Effector memory CD4-positive, alpha-beta T cell (primary cell): ENCODE measurements around the gene PIH1D2.

Experiments
- DNase-seq, 3 donors: peaks; one replicate each; pipeline ENCODE4 v3.0.0-alpha.2; 2020
- H3K27ac ChIP-seq: 2 replicates; pipeline ENCODE4 v1.7.0; 2013; ENCODE audit warnings: mild to moderate bottlenecking, low read length, moderate library complexity; ENCODE audit not compliant: insufficient read depth, poor library complexity, severe bottlenecking
- H3K27me3 ChIP-seq: replicated peaks from 2 replicates; pipeline ENCODE4 v1.7.0; 2013; ENCODE audit warnings: mild to moderate bottlenecking, low read length; ENCODE audit not compliant: insufficient read depth, control insufficient read depth, poor library complexity, severe bottlenecking
- H3K36me3 ChIP-seq: 2 replicates; pipeline ENCODE4 v1.7.0; 2013; ENCODE audit warnings: mild to moderate bottlenecking, low read length, moderate library complexity; ENCODE audit not compliant: control insufficient read depth, insufficient read depth
- H3K4me1 ChIP-seq: 2 replicates; pipeline ENCODE4 v1.7.0; 2013; ENCODE audit warnings: low read length, mild to moderate bottlenecking; ENCODE audit not compliant: control insufficient read depth, insufficient read depth, poor library complexity, severe bottlenecking
- H3K4me3 ChIP-seq: 2 replicates; pipeline ENCODE4 v1.7.0; 2013; ENCODE audit warnings: low read length, low read depth, mild to moderate bottlenecking; ENCODE audit not compliant: insufficient read depth, poor library complexity, severe bottlenecking
- H3K9me3 ChIP-seq: 2 replicates; pipeline ENCODE4 v1.7.0; 2013; ENCODE audit warnings: mild to moderate bottlenecking, low read length, moderate library complexity; ENCODE audit not compliant: control insufficient read depth
- total RNA-seq, 3 donors: gene quantifications; one replicate each; lab custom pipeline; 2026; lab: John Stamatoyannopoulos, UW

Gene PIH1D2, protein sequence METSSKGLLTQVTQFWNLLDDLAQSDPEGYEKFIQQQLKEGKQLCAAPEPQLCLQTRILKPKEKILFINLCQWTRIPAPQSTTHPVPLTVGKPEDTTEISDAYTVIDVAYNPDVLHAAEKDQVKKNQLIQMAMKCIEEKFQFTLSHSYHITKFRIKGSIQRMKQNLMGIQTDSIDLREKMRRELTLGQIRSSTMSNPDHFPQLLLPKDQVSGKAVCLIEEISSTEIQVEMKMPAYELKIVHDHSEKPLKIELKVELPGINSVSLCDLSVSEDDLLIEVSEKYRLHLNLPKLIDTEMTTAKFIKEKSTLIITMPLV
- 0.19 to 0.35 (median 0.35) reads per million in 3 donors for total RNA-seq

DNA sequence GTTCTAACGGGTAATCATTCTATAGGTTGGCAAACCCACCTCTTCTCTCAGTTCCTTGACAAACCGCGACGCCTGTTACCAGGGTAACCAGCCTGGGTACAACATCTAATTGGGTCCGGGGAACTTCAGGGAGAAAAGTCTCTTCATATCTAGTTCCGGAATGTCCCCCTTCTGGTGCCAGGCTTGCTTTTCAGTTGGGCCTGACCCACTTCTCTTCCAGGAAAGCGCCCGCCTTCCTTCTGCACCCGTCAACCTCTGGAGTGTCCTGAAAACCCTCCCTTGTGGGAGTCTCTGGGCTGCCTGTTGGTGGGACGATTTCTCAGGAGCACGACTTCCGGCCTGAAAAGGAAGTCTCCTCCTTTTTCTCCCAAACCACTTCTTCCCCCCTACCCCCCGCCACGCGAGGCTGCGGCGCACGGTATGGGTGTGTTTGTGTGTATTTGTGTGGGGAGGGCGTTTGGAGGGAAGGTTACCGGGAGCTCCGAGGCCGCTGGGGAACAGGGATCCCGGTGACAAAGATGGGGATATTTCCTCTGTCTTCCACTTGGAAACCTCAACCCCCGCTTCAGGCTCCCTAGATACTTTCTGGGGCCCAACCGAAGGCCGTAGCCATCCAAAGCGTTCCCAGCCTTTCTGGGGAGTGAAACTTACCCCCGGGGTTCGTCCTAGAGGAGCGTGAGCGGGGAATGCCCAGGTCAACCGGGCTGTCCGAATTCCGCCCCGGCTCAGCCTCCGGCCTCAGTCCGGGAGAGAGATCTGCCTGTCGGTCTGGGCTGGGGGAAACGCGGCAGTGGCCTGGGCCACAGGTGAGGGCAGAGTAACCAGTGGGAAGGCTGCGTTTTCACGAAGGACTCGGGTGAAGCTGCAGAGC lies at the start of gene PIH1D2, which contains the start of gene NKAPD1:
TSS of gene PIH1D2 (minus strand) at position 77 of the 871 bp plus-strand sequence. CDS start 843 bp downstream, outside the sequence.
TSS of gene NKAPD1 (plus strand) at position 359 of the 871 bp plus-strand sequence. CDS start 1,276 bp downstream, outside the sequence.
- Histone ChIP-seq H3K27me3 (no peaks in the 10 kb centered on the region), H3K9me3 (no peaks in the 10 kb centered on the region), H3K4me1 (peaks cover 7% of the 10 kb centered on the region), H3K4me3 (peak within 1 kb of the TSS; percentile 90), H3K36me3 (peaks cover 22% of the 10 kb centered on the region), H3K27ac (peak within 1 kb of the TSS; percentile 87)
- DNase-seq, result peak; percentile 69 to 74 (median 69)

DNA sequence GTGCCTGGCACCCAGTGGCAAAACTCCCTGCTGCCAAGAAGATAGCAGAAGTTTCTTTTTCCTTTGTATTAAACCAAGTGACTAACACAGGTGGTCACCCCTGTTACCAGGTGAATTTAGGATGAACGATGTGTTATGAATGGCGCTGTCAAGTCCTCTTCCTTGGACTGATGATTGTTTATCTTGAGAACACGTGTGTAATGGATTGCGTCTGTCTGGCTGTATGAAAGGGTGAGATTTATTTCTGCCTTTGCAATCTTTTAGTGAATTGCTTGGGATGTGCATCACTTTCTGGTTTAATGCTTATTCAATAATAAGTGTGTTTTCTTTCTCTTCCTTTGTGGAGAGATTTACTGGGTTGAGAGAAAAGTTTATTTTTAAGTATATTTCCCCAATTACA lies 49.3 kb upstream of the PIH1D2 start:
- H3K4me3 ChIP-seq, result no peak overlapping the region
- no peaks in the 10 kb centered on the region for H3K27me3 ChIP-seq
- H3K27ac ChIP-seq, result no peak overlapping the region
- H3K36me3 ChIP-seq, result no peaks in the 10 kb centered on the region
- no peak for DNase-seq
- H3K4me1 ChIP-seq, result no peaks in the 10 kb centered on the region
- H3K9me3 ChIP-seq, result no peaks in the 10 kb centered on the region

DNA sequence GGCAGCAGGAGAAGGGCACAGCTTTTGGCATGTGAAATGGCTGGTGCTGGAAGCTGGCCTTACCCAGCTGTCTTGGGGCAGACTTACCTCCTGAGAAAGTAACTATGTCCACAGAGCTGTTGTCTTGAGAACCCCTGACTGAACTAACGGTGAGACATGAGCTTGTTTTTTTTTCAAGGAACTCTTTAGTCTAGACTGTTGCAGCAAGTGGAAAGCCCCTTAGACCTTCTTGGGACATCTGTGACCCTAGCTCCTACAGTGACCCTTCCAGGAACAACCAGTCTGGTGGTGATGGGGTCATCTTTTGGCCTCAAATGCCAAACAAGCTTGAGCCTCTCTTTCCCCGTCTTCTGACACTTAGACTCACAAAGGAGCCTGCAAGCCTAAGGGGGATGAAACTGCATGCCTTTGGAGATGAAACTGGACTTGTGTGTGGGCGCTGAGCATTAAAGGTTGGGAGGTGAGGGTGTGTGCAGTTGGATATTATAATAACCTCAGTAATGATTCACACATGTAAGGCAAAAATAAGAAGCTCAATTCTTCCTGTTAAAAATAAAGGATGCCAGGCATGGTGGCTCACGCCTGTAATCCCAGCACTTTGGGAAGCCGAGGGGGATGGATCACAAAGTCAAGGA lies 48.3 kb upstream of the PIH1D2 start:
- no peak overlapping the region for H3K27ac ChIP-seq
- H3K4me1 ChIP-seq, result no peaks in the 10 kb centered on the region
- no peak for DNase-seq
- no peak overlapping the region for H3K4me3 ChIP-seq
- no peaks in the 10 kb centered on the region for H3K27me3 ChIP-seq
- H3K9me3 ChIP-seq, result no peaks in the 10 kb centered on the region
- H3K36me3 ChIP-seq, result no peaks in the 10 kb centered on the region

DNA sequence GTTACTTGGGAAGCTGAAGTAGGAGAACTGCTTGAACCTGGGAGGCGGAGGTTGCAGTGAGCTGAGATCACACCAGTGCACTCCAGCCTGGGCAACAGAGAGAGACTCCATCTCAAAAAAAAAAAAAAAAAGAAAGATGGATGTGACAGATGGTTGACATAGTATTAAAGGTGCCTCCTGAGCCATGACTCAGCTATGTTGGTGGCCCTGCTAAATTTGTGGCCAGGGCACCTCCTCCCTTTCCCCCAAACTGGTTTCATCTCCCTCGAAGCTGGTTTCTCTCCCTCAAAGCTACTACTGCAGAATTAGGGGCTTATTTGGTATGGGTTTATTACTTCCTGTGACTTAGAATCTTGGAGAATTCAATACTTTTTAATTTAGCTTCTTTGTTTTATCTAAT lies 44.4 kb upstream of the PIH1D2 start:
- no peak overlapping the region for H3K27ac ChIP-seq
- no peaks in the 10 kb centered on the region for H3K27me3 ChIP-seq
- H3K4me1 ChIP-seq, result no peaks in the 10 kb centered on the region
- H3K4me3 ChIP-seq, result no peak overlapping the region
- H3K36me3 ChIP-seq, result no peaks in the 10 kb centered on the region
- no peak for DNase-seq
- H3K9me3 ChIP-seq, result no peaks in the 10 kb centered on the region

DNA sequence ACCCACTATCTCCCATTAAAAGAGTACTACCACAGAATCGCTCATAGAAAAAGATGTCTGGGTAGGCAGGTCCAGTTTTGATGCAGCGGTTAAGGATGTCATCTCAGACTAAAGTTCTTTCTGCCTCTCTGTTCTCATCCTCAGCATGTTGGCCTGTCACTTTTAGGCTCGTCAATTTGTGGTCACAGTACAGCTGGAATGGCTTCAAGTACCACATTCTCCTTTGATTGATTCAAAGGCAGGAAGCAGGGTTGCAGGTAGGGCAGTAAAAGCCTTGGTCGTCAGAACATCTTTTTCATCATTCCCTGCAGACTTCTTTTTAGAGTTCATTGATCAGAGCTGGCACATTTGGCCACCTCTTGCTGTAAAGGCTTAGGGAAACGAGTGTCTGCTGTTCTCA lies 41.6 kb upstream of the PIH1D2 start:
- Histone ChIP-seq H3K27me3 (no peaks in the 10 kb centered on the region), H3K9me3 (no peaks in the 10 kb centered on the region), H3K36me3 (no peaks in the 10 kb centered on the region), H3K4me3 (no peak overlapping the region), H3K4me1 (no peaks in the 10 kb centered on the region), H3K27ac (no peak overlapping the region)
- DNase-seq, result no peak

DNA sequence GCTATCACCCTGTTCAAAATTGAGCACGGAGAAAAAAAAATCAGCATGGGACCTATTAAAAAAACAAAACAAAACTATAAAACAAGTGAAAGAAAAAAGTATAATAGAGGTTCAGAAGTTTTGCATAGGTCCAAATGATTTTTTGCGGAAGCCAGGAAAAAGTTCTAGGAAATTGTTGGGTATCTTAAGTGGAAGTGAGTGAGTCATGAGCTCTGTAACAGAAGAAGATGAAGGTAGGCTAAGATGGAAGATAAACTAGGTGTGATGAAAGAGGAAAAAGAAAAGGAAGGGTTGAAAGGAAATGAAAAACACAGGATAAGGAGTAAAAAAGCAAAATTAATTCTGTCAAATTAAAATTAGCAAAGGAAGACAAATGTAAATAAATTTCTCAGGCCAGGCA lies 40.6 kb upstream of the PIH1D2 start:
- Histone ChIP-seq H3K4me3 (no peak overlapping the region), H3K4me1 (no peaks in the 10 kb centered on the region)
- DNase-seq, result no peak

DNA sequence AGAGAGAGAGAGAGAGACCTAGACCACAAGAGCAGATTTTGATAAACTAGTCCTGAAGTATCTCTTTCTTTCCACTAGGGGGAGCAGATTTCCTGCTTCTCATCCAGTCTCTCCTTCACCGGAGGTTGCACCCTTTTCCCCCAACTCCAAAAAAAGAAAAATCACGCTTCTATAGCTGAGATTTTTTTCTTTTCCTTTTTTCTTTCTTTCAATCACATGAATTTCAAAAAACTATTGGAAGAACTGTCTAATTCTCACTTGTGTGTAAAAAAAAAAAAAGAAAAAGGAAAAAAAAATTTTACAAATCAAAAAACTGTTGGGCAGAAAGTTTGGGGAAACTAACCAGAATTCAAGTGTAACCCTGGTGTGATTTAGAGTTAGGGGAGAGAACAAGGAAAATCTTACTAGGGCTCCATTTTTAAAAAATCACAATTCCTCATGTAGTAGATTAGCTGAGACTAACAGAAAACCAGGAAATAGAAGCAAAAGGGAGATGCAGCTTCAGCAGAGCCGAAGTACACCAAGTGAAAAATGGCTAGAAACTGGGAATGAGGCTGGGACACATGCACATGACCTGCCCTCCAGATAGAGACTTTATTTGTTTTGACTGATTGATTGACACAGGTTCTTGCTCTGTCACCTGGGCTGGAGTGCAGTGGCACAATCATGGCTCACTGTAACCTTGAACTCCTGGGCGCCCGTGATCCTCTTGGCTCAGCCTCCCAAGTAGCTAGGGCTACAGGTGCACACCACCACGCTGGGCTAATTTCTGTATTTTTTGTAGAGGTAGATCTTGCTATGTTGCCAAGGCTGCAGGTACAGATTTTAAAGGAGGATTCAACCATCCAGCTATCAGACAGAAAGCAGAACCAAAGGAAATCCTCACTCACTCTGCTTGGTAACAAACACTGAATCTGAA lies 40.0 kb upstream of the PIH1D2 start:
- no peak for DNase-seq
- Histone ChIP-seq H3K4me3 (no peak overlapping the region), H3K9me3 (no peaks in the 10 kb centered on the region), H3K27me3 (no peaks in the 10 kb centered on the region), H3K27ac (no peak overlapping the region), H3K4me1 (no peaks in the 10 kb centered on the region), H3K36me3 (no peaks in the 10 kb centered on the region)

More for the DNA sequence above, 40.6 kb upstream of the PIH1D2 start:
- no peaks in the 10 kb centered on the region for H3K36me3 ChIP-seq
- H3K9me3 ChIP-seq, result no peaks in the 10 kb centered on the region
- no peaks in the 10 kb centered on the region for H3K27me3 ChIP-seq
- H3K27ac ChIP-seq, result no peak overlapping the region

DNA sequence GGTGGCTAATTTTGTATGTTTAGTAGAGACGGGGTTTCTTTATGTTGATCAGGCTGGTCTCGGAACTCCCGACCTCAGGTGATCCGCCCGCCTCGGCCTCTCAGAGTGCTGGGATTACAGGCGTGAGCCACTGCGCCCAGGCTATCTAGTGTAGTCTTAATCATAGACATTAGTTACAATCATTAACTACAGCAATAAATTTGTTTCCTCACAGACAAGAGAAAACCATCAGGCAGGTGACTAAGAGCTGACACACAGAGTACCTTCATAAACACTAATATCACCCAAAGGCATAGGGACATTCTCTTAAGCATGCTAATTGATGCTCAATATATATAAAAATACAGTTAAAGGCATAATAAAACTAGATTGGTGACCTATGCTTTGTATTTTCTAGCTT lies 32.3 kb upstream of the PIH1D2 start:
- no peak for DNase-seq
- Histone ChIP-seq H3K4me1 (no peaks in the 10 kb centered on the region), H3K27me3 (no peaks in the 10 kb centered on the region), H3K4me3 (no peak overlapping the region), H3K9me3 (no peaks in the 10 kb centered on the region), H3K27ac (no peak overlapping the region), H3K36me3 (no peaks in the 10 kb centered on the region)

DNA sequence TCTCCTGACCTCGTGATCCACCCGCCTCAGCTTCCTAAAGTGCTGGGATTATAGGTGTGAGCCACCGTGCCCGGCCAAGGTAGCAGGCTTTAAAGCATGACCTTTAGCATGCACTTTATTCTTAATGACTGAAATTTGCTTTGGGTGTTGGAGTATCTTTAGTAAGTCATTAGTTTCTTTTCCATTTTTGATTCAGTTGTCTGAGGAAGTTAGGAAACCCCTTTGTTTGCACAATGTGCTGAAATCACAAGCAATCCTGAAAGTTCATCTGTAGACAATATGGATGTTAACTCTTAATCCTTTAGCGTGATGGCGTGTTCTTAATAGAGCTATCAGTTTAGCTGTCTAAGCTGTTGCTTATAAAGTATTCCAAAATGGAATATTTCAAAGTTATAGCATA lies 29.6 kb upstream of the PIH1D2 start:
- H3K4me1 ChIP-seq, result no peaks in the 10 kb centered on the region
- H3K9me3 ChIP-seq, result no peaks in the 10 kb centered on the region
- no peaks in the 10 kb centered on the region for H3K27me3 ChIP-seq
- peaks cover 2% of the 10 kb centered on the region for H3K36me3 ChIP-seq
- H3K4me3 ChIP-seq, result no peak overlapping the region
- DNase-seq, result no peak
- no peak overlapping the region for H3K27ac ChIP-seq
